Activated CD4-positive, CD25-positive, alpha-beta regulatory T cell treated with anti-CD3 and anti-CD28 coated beads, Interleukin-2, amount 50 U/mL, for 16 hours (primary cell): ENCODE measurements around the gene BHLHE40.

Experiments
- DNase-seq: peaks from one replicate; pipeline ENCODE4 v3.0.0-alpha.2; 2020; ENCODE audit warnings: low read depth, low spot score

The BHLHE40 gene

GRCh38 chr3:5019411-5020241 lies 40.4 kb downstream of the BHLHE40 start:
- peak; percentile 32 for DNase-seq

GRCh38 chr3:5020242-5020722 lies 41.0 kb downstream of the BHLHE40 start:
- DNase-seq = no peak

GRCh38 chr3:5021116-5022092 lies 42.2 kb downstream of the BHLHE40 start:
- DNase-seq = no peak

GRCh38 chr3:5022187-5022965 lies 43.1 kb downstream of the BHLHE40 start:
- DNase-seq = no peak

- DNase-seq = no peak
Measured at GRCh38 chr3:5022966-5023776, 43.9 kb downstream of the BHLHE40 start.

- DNase-seq = no peak
Measured at GRCh38 chr3:5023777-5024346, 44.6 kb downstream of the BHLHE40 start.

GRCh38 chr3:5026046-5026362 lies 46.8 kb downstream of the BHLHE40 start:
- no peak for DNase-seq

- DNase-seq = no peak
Measured at GRCh38 chr3:5029715-5030114, 50.5 kb downstream of the BHLHE40 start.

- no peak for DNase-seq
Measured at GRCh38 chr3:5030152-5030551, 50.9 kb downstream of the BHLHE40 start.

GRCh38 chr3:5032844-5033243 lies 53.6 kb downstream of the BHLHE40 start:
- DNase-seq = no peak
